Immature natural killer cell (primary cell): ENCODE data around the gene VSTM2B. TPM values are rescaled to one million over a fixed set of nuclear protein-coding genes. Genes with fewer than 3 reads are reported as not detected.

Source experiments
- DNase-seq, 3 donors: peaks; one replicate each; pipeline ENCODE4 v3.0.0; 2022; ENCODE audit warnings: mixed read lengths in 1 of 3
- H3K27ac Mint-ChIP-seq, 6 donors: one replicate each; pipeline ENCODE4 v1.8.0; 2020; ENCODE audit warnings: mixed read lengths in 6 of 6, mild to moderate bottlenecking in 5 of 6, inconsistent platforms in 4 of 6, moderate library complexity in 3 of 6
- H3K27me3 Mint-ChIP-seq, 3 donors: one replicate each; pipeline ENCODE4 v1.8.0; 2020 to 2021; ENCODE audit warnings: low read depth in 3 of 3, mild to moderate bottlenecking in 3 of 3, mixed read lengths in 3 of 3, moderate library complexity in 3 of 3, inconsistent platforms in 1 of 3
- H3K36me3 Mint-ChIP-seq, 3 donors: one replicate each; pipeline ENCODE4 v1.8.0; 2020; ENCODE audit warnings: mixed read lengths in 3 of 3, inconsistent platforms in 2 of 3, mild to moderate bottlenecking in 2 of 3
- H3K4me1 Mint-ChIP-seq, 2 donors: one replicate each; pipeline ENCODE4 v1.8.0; 2020; ENCODE audit warnings: inconsistent platforms in 2 of 2, mild to moderate bottlenecking in 2 of 2, mixed read lengths in 2 of 2, moderate library complexity in 1 of 2
- H3K4me3 Mint-ChIP-seq, 5 donors: one replicate each; pipeline ENCODE4 v1.8.0; 2020; ENCODE audit warnings: mild to moderate bottlenecking in 5 of 5, mixed read lengths in 5 of 5, inconsistent platforms in 3 of 5, moderate library complexity in 3 of 5
- H3K9me3 Mint-ChIP-seq, 6 donors: one replicate each; pipeline ENCODE4 v1.8.0; 2020; ENCODE audit warnings: mild to moderate bottlenecking in 6 of 6, mixed read lengths in 6 of 6, inconsistent platforms in 4 of 6, moderate library complexity in 3 of 6
- polyA plus RNA-seq, 3 donors: library from polyadenylated mRNA; unstranded; fragments of 300-500 nt; fragmentation: Illumina TruSeq; gene quantifications; one replicate each; pipeline ENCODE4 v1.2.3, GENCODE V29; 2021

The VSTM2B gene
- polyA plus RNA-seq, 3 donors from 2014 or later = 0.41 to 0.48 TPM; not detected in 1

DNA sequence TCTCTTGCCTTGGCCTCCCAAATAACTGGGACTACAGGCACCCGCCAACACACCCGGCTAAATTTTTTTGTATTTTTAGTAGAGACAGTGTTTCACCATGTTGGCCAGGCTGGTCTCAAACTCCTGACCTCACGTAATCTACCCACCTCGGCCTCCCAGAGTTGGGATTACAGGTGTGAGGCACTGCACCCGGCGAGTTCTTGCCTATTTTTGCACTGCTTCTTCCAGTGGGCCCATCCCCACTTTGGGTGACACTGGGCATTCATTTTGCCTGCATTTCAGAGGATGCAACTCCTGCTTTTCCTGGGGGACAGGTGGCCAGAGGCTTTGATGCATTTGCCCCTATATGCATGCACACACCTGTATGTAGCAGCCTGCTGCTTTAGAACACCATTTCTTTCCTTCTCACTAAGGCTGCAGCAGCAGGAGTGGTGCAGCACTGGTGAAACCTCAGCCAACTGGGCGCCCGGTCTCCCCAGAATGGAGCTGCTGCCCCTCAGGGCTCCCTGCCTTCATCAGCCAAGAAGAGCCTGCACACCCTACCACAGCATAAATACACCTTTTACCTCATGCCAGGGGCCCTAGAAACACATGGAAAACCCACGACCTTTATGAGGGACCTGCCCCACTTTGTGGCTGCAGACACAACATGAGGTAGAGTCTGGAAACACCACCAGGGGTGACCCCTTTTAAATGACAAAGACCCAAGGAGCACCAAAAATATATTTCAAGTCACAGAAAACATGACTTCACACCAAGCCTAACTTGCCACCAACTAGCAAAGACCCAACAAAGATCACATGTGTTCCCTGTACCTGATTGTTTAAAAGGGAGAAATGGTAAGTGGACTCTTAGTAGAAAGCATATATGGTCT is 43.5 kb downstream of the VSTM2B start:
- H3K4me3 Mint-ChIP-seq = no peak overlapping the region
- no peaks in the 10 kb centered on the region for H3K9me3 Mint-ChIP-seq
- peaks cover 0 to 10% (median 3%) of the 10 kb centered on the region in 3 donors for H3K27me3 Mint-ChIP-seq
- peaks cover 6 to 17% of the 10 kb centered on the region in 2 donors for H3K4me1 Mint-ChIP-seq
- no peak for DNase-seq
- no peaks in the 10 kb centered on the region for H3K36me3 Mint-ChIP-seq
- H3K27ac Mint-ChIP-seq = no peak overlapping the region

DNA sequence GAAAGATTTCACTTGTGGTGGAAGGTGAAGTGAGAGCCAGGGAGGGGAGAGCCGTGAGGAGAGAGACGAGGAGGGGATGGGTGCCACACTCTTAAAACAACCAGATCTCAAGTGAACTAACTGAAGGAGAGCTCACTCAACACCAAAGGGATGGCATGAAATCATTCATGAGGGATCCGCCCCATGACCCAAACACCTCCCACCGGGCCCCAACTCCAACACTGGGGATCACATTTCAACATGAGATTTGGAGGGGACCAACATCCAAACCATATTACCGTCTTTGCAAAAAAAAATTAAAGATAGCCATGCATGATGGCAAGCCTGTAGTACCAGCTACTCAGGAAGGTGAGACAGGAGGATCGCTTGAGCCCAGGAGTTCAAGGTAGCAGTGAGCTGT is 45.4 kb downstream of the VSTM2B start:
- H3K4me3 Mint-ChIP-seq = no peak overlapping the region
- peaks cover 5 to 10% (median 9%) of the 10 kb centered on the region in 3 donors for H3K27me3 Mint-ChIP-seq
- no peak for DNase-seq
- no peaks in the 10 kb centered on the region for H3K9me3 Mint-ChIP-seq
- no peaks in the 10 kb centered on the region for H3K36me3 Mint-ChIP-seq
- H3K27ac Mint-ChIP-seq = no peak overlapping the region
- H3K4me1 Mint-ChIP-seq = peaks cover 0 to 8% of the 10 kb centered on the region in 2 donors

DNA sequence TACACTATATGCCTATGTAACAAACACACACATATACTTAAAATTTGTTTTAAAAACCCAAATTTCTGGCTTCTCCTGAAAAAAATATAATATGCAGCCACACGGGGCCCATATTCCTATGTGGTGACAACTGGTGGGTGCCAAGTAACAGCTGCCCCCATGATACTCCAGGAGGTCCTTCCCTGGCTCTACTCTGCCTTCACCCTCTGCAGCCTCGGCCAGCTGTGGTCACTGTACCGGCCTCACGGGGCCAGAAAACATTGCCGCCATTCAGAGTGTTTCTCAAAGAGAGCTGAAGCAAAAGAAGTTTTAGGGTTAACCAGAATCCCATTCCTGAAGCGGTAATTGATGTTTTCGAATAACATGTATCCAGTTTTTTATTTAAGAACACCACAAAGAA is 47.7 kb downstream of the VSTM2B start:
- Mint-ChIP-seq H3K27ac (no peak overlapping the region), H3K27me3 (peaks cover 6 to 12% (median 9%) of the 10 kb centered on the region in 3 donors), H3K36me3 (no peaks in the 10 kb centered on the region), H3K4me3 (no peak overlapping the region), H3K4me1 (no peaks in the 10 kb centered on the region), H3K9me3 (no peaks in the 10 kb centered on the region)
- DNase-seq = no peak

DNA sequence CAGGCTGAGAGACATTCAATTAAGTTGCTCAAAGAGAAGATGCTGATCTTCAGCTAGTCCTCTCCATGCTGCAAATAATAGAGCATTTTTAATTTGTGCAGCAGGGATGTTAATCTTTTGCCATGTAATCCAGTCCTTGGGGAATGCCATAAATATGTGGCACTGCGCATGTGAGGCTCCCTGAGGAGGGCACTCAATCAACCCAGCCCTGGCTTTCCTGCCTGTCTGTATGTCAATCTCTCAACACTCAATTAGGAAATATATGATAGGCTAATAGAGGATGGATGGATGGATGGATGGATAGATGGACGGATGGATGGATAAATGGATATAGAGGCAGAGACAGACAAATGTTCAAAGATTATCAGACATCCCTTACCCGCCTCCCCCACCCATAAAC is 48.7 kb downstream of the VSTM2B start:
- Mint-ChIP-seq H3K4me1 (no peaks in the 10 kb centered on the region), H3K27me3 (peaks cover 6 to 15% (median 12%) of the 10 kb centered on the region in 3 donors), H3K36me3 (no peaks in the 10 kb centered on the region), H3K9me3 (no peaks in the 10 kb centered on the region), H3K27ac (no peak overlapping the region), H3K4me3 (no peak overlapping the region)
- no peak for DNase-seq

DNA sequence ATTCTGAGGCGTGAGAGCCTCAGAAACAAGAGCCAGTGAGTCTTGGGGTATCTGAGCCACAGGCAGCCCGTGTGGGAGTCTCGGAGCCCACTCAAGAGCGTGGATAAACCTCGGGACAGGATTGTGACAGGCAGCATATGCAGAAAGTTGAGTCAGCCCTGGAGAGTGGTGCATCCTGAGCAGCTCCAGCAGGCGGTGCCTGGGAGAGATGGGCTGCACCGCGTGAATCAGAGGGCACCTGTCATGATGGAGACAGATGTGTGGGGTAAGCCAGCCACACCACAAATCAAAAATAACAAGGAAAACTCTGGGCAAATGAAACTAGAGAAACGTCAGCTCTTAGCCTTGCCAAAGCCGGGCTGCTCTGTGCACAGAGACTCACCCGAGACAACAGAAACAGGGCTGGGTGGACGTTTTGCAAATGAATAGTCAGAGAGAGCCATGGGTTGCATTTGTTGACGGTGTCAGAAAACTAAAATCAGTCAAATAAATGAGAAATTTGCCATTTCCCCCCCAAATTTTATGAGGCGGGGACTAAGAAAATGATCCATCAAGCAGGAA is 50.3 kb downstream of the VSTM2B start:
- peaks cover 0 to 2% (median 0%) of the 10 kb centered on the region in 6 donors for H3K9me3 Mint-ChIP-seq
- no peak overlapping the region for H3K4me3 Mint-ChIP-seq
- no peak overlapping the region for H3K27ac Mint-ChIP-seq
- H3K27me3 Mint-ChIP-seq = peaks cover 6 to 22% (median 7%) of the 10 kb centered on the region in 3 donors
- no peak for DNase-seq
- peaks cover 0 to 5% (median 0%) of the 10 kb centered on the region in 3 donors for H3K36me3 Mint-ChIP-seq
- no peaks in the 10 kb centered on the region for H3K4me1 Mint-ChIP-seq

DNA sequence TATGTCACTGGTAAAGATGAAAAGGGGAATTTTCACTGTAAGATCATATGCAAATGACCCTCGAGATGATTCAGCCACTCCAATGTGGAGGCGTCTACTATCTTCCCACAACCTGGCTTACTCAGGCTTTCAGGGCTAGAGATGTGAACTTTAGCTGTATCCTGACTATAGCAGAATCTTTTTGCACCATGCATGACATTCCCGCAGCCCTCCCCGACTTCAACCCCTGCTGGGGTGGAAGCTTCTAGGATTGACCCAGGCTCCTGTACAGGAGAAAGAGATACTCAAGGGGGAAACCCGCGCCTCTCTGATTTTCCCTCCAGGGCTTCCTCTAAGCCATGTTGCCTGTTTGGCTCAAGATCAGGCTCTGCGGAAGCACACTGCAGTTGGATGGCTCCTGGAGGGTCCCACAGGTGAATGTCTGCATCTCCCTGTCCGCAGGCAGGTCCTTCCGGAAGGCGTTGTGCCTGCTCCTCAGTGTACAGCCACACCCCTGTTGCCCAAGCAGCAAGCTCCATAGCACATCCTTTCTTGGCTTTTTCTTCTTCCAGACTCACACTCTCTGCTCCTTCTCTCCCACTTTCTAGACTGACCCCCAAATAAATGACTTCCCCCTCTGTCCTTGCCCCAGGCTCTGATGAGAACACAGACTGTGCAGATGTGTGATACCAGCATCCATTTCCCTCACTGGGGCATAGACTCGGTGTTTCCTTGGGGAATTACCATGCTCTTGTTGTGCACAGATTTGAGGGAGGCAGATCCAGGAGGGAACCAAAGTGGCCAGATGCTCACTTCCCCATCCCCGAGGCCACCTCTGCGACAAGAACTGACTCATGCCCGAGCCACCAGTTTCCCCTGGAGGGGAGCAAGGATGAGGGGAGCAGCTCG is 51.2 kb downstream of the VSTM2B start:
- no peak overlapping the region for H3K4me3 Mint-ChIP-seq
- no peak for DNase-seq
- peaks cover 6 to 28% (median 6%) of the 10 kb centered on the region in 3 donors for H3K27me3 Mint-ChIP-seq
- peaks cover 0 to 2% (median 0%) of the 10 kb centered on the region in 6 donors for H3K9me3 Mint-ChIP-seq
- H3K27ac Mint-ChIP-seq = no peak overlapping the region
- H3K36me3 Mint-ChIP-seq = peaks cover 0 to 7% (median 0%) of the 10 kb centered on the region in 3 donors
- no peaks in the 10 kb centered on the region for H3K4me1 Mint-ChIP-seq

DNA sequence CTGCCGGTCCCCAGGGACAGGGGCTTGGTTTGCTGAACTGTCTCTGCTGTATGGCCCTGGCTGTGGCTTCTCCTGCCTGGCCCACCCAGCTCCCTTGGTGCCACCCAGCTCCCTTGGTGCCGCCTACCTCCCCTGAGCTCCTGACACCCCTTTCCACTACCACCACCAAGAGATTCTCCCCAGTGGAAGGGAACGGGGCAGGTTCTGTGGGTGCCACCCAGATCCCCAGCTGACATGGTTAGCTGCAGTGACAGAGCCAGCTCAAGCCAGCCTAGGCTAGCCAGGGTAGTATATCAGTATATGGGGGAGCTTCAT is 51.8 kb downstream of the VSTM2B start:
- DNase-seq = no peak
- Mint-ChIP-seq H3K36me3 (peaks cover 0 to 7% (median 0%) of the 10 kb centered on the region in 3 donors), H3K27ac (no peak overlapping the region), H3K4me1 (no peaks in the 10 kb centered on the region), H3K4me3 (no peak overlapping the region), H3K9me3 (peaks cover 0 to 2% (median 0%) of the 10 kb centered on the region in 6 donors), H3K27me3 (peaks cover 4 to 28% (median 6%) of the 10 kb centered on the region in 3 donors)

DNA sequence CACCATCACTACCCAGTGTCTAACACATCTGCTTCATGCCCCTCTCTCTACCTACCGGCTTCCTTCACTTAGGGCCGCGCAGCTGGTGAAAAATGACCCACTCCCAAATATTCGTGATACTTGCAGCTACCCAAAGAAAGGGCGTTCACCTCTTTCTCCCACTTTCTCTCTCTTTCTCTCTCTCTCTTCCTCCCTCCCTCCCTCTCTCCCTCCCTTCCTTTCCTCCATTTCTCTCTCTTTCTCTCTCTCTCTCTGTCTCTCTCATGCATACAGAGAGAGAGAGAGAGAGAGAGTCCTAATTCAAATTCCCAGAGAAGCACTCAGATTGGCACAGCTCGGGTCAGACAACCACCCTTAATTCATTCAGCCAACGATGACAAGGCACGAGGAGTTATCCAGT is 52.6 kb downstream of the VSTM2B start:
- H3K27ac Mint-ChIP-seq = no peak overlapping the region
- DNase-seq = no peak

DNA sequence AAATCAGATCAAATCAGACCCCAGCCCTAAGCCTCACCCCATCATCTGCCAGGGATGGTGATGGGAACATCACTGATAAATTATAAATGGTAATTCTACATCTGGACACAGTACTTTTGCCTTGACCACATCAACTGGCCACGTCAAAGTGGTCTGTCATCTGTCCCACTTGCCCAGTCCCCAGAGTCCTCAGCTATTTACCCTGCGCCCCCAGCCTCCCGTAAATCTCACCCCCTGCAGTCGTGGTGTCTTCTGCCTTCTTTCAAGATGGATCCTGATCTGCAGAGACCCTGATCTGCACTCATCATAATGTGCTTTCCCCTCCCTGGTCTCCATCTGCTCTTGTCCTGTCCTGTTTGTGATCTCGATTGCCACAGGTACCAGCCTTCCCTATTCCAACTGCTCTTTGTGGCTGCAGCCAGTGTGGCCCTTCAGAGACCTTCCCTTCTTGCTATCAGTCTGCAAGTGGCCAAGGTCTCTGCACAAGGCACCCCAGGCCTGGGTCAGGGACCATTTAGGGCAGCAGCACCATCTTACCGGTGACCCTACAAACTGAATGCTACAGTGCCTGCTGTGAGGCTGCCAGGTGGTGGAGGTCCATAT is 53.6 kb downstream of the VSTM2B start:
- Mint-ChIP-seq H3K27me3 (peaks cover 5 to 25% (median 9%) of the 10 kb centered on the region in 3 donors), H3K36me3 (peaks cover 0 to 7% (median 0%) of the 10 kb centered on the region in 3 donors), H3K4me3 (no peak overlapping the region), H3K9me3 (peaks cover 0 to 3% (median 0%) of the 10 kb centered on the region in 6 donors), H3K4me1 (no peaks in the 10 kb centered on the region), H3K27ac (no peak overlapping the region)
- DNase-seq = no peak

More for the DNA sequence above, 52.6 kb downstream of the VSTM2B start:
- Mint-ChIP-seq H3K36me3 (peaks cover 0 to 7% (median 0%) of the 10 kb centered on the region in 3 donors), H3K4me3 (no peak overlapping the region), H3K9me3 (peaks cover 0 to 2% (median 0%) of the 10 kb centered on the region in 6 donors), H3K4me1 (no peaks in the 10 kb centered on the region), H3K27me3 (peaks cover 4 to 28% (median 6%) of the 10 kb centered on the region in 3 donors)

DNA sequence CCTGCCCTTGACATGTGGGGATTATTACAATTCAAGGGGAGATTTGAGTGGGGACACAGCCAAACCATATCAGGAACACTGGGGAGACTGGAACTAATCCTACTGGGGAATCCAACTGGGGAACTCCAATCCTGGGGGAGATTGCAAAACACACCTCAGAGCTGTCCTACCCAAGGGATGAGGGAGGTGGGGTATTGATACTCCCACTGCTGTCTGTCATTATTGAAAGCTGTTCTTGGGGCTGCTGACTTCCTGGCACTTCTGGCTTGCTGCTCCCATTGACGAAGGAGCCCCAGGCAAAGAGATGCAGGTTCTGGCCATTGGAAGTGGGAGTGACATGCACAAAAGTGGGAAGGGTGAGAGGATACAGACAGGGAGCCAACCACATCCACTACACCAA is 55.6 kb downstream of the VSTM2B start:
- H3K27ac Mint-ChIP-seq = no peak overlapping the region
- no peaks in the 10 kb centered on the region for H3K4me1 Mint-ChIP-seq
- H3K27me3 Mint-ChIP-seq = peaks cover 4 to 19% (median 5%) of the 10 kb centered on the region in 3 donors
- peaks cover 0 to 7% (median 0%) of the 10 kb centered on the region in 3 donors for H3K36me3 Mint-ChIP-seq
- no peak for DNase-seq
- H3K9me3 Mint-ChIP-seq = peaks cover 0 to 3% (median 0%) of the 10 kb centered on the region in 6 donors
- H3K4me3 Mint-ChIP-seq = no peak overlapping the region

DNA sequence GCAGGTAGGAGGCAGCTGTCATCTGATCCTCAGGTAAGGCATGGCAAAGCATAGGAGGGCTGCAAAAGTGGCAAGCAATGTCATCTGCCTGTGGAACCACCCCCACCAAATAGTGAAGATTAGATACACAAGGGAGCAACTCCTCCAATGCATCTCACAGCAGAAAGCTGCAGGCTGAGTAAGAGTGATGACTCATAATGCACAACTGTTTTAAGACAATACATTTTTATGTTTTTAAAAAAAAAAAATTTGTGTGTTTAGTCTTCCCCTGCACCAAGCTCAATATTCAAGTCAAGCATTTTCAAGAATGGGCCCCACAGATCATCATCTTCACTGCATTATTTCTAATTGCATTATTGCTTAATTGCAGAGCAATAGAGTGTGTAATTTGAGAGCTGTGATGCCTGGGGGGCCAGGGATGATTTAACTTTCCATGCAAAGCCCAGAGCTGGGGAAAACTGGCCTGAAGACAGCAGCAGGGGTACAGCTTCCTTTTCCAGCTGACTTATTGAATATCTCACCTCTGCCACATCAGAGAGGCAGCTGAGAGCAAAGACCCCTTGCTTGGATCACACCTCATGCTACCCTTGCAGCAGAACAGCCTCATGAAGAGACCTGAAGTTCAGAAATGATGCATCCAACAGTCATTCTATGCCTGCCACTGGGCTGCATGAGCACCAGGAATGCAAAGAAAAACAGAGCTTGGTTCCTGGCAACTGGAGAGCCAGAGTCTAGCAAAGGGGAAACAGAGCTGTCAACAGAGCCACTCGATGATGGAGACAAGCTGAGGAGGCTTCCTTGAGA is 57.6 kb downstream of the VSTM2B start:
- H3K27ac Mint-ChIP-seq = no peak overlapping the region
- peaks cover 6 to 8% of the 10 kb centered on the region in 2 donors for H3K4me1 Mint-ChIP-seq
- DNase-seq = no peak
- no peak overlapping the region for H3K4me3 Mint-ChIP-seq
- H3K36me3 Mint-ChIP-seq = peaks cover 0 to 7% (median 0%) of the 10 kb centered on the region in 3 donors
- peaks cover 0 to 5% (median 0%) of the 10 kb centered on the region in 6 donors for H3K9me3 Mint-ChIP-seq
- peaks cover 3 to 22% (median 4%) of the 10 kb centered on the region in 3 donors for H3K27me3 Mint-ChIP-seq

DNA sequence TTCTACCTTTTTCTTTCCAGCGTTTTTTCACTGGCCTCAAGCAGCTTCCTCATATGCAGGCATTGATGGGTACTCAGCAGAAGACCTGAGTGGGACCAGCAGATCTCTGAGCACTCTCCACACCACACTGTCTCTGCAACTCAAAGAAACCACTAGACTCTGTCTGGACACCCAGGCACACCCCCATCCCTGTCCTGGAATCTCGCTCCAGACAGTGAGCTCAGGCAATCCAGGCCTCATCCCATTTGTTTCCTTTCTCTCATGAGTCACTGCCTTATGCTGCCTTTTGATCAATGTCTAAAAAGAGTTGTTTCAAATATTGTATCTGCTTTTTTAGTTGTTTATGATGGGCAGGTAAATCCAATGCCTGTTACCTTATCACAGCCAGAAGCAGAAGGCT is 60.6 kb downstream of the VSTM2B start:
- Mint-ChIP-seq H3K4me3 (no peak overlapping the region), H3K4me1 (peaks cover 6 to 8% of the 10 kb centered on the region in 2 donors), H3K27ac (peak overlapping the region in 2 of 6 donors; percentile 86 to 92), H3K9me3 (peaks cover 0 to 3% (median 0%) of the 10 kb centered on the region in 6 donors), H3K36me3 (no peaks in the 10 kb centered on the region), H3K27me3 (peaks cover 6 to 10% (median 9%) of the 10 kb centered on the region in 3 donors)
- DNase-seq = no peak
